Mesothelial cell of epicardium (in vitro differentiated cells): ENCODE results near the gene IDS. TPM values are rescaled to one million over a fixed set of nuclear protein-coding genes. Genes with fewer than 3 reads are reported as not detected.
"Not testable (repeated sequence)": the region's sequence is repeated elsewhere in the genome, so short reads cannot be mapped to it uniquely, and the experiment has no call there.

ENCODE experiments used
- DNase-seq, 2 experiments: peaks; one replicate each; pipeline ENCODE4 v3.0.0; 2021; ENCODE audit warnings: low spot score in 2 of 2; ENCODE audit not compliant: unreplicated experiment in 2 of 2
- H3K27ac Mint-ChIP-seq: 2 replicates; pipeline ENCODE4 v1.8.0; 2021; ENCODE audit warnings: mixed read lengths
- H3K27me3 Mint-ChIP-seq: 2 replicates; pipeline ENCODE4 v1.8.0; 2021; ENCODE audit warnings: low read depth, mixed read lengths
- H3K36me3 Mint-ChIP-seq: 2 replicates; pipeline ENCODE4 v1.8.0; 2021; ENCODE audit warnings: mixed read lengths
- H3K4me1 Mint-ChIP-seq: 2 replicates; pipeline ENCODE4 v1.8.0; 2021; ENCODE audit warnings: mixed read lengths
- H3K4me3 Mint-ChIP-seq: 2 replicates; pipeline ENCODE4 v1.8.0; 2021; ENCODE audit warnings: mild to moderate bottlenecking, moderate library complexity, mixed read lengths
- H3K9me3 Mint-ChIP-seq: 2 replicates; pipeline ENCODE4 v1.8.0; 2021; ENCODE audit warnings: mixed read lengths
- CTCF ChIP-seq: fragments of 200-600 bp; sonication (generic); IDR thresholded peaks from one replicate; pipeline ENCODE4 v1.5.0; 2021; ENCODE audit warnings: antibody characterized with exemption; ENCODE audit not compliant: unreplicated experiment
- total RNA-seq: library from RNA; stranded (reverse); gene quantifications from 3 replicates; pipeline ENCODE4 v1.2.1, GENCODE V29; 2021

The IDS gene
- total RNA-seq, 1 donor from 2014 or later, result 43.3 TPM

DNA sequence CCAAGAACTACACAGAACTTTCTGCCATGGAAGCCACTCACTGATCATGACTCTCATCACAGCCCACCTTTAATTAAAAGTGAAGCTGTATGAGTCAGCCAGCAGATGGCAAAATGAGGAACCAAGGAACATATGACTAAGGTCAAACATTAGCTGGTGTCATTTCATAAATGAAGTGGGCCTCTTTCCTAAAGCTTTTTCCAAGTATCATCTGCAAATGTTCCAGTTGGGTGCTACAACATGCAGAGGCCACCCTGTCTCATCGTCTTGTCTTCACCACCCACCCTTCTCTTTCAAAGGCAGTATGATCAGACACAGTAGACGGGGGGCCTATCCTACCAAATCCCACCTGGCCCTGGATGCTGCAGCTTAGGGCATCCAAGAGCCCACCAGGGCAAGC is 26.5 kb upstream of the IDS start:
- Mint-ChIP-seq H3K4me3 (no peak overlapping the region), H3K27me3 (no peaks in the 10 kb centered on the region), H3K36me3 (peaks cover 11% of the 10 kb centered on the region), H3K27ac (no peak overlapping the region), H3K4me1 (no peaks in the 10 kb centered on the region), H3K9me3 (peaks cover 7% of the 10 kb centered on the region)
- TF ChIP-seq CTCF, result no peak
- no peak for DNase-seq

GRCh38 chrX:149528381-149528780 is 23.3 kb upstream of the IDS start:
- peaks cover 4% of the 10 kb centered on the region for H3K9me3 Mint-ChIP-seq
- TF ChIP-seq CTCF, result no peak
- no peak overlapping the region for H3K27ac Mint-ChIP-seq
- no peak overlapping the region for H3K4me3 Mint-ChIP-seq
- DNase-seq, result no peak
- no peaks in the 10 kb centered on the region for H3K27me3 Mint-ChIP-seq
- H3K36me3 Mint-ChIP-seq, result peaks cover 8% of the 10 kb centered on the region
- H3K4me1 Mint-ChIP-seq, result no peaks in the 10 kb centered on the region

DNA sequence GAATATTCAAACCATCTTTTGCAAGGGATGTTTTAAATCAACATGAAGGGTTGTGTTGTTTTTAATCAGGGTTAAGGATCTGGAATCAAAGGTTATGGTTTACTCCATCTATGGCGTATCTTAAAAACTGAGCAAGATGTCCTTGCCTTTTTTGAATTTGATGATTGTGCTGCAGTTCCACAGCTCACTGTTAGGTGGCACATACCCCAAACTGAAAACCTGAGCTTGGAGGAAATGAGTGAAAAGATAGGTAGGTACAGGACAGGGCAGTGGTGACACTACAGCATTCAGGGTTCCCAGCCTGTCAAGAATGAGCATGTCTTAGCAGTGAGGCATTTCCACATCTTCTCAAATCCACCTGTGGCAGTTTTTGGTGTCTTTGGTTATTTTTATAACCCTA is 22.6 kb upstream of the IDS start:
- Mint-ChIP-seq H3K4me3 (no peak overlapping the region), H3K27ac (peak overlapping the region; percentile 51), H3K9me3 (peaks cover 4% of the 10 kb centered on the region), H3K4me1 (no peaks in the 10 kb centered on the region), H3K36me3 (peaks cover 8% of the 10 kb centered on the region), H3K27me3 (no peaks in the 10 kb centered on the region)
- no peak for DNase-seq
- peak; percentile 45 for TF ChIP-seq CTCF

DNA sequence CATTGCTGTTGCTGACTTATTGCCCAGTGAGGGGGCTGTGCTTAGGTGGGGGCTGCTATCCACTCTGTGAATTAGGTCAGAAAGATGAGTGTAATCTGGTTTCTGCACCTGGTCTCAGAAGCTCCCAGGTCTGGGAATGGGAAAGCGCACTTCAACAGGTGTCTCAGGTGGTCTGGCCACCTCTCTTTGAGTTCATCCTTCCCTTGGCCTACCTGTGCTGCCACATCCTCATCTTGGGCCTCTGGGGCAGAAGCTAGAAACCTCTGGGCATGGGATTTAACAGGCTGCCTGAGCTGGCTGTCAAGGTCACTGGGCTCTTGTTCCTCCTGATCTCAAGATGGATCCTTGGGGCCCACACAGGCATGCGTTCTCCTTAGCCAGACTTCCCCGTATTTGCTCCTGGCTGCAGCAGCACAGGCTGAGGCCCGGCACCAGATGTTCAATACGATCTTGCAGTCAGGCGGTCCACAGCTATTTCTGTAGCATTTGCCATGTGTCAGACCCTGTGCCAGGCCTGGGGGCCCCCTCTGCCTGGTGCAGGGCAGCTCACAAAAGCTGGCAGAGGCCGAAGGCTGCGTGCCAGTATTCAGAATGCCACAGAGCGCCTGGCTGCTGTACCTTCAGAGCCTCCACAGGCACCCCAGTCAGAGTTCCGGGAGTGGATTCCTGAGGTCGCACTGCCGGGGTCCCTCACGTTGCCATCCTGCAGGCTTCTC is 21.4 kb upstream of the IDS start:
- H3K4me1 Mint-ChIP-seq, H3K36me3 Mint-ChIP-seq, H3K4me3 Mint-ChIP-seq: not testable (repeated sequence)

GRCh38 chrX:149525903-149526302 is 20.8 kb upstream of the IDS start:
- not testable (repeated sequence) for H3K27me3 Mint-ChIP-seq, H3K27ac Mint-ChIP-seq, DNase-seq, H3K36me3 Mint-ChIP-seq, H3K4me1 Mint-ChIP-seq, H3K4me3 Mint-ChIP-seq
- peaks cover 10% of the 10 kb centered on the region for H3K9me3 Mint-ChIP-seq

More for the DNA sequence above, 21.4 kb upstream of the IDS start:
- not testable (repeated sequence) for H3K27ac Mint-ChIP-seq, H3K27me3 Mint-ChIP-seq, DNase-seq
- peaks cover 10% of the 10 kb centered on the region for H3K9me3 Mint-ChIP-seq

GRCh38 chrX:149525389-149525788 is 20.3 kb upstream of the IDS start:
- Mint-ChIP-seq H3K27ac (peak overlapping the region; percentile 34), H3K9me3 (peaks cover 11% of the 10 kb centered on the region)
- DNase-seq, H3K4me3 Mint-ChIP-seq, H3K36me3 Mint-ChIP-seq, H3K27me3 Mint-ChIP-seq, H3K4me1 Mint-ChIP-seq: not testable (repeated sequence)

- peaks cover 2% of the 10 kb centered on the region for H3K27me3 Mint-ChIP-seq
- no peak overlapping the region for H3K27ac Mint-ChIP-seq
- peaks cover 25% of the 10 kb centered on the region for H3K9me3 Mint-ChIP-seq
- H3K36me3 Mint-ChIP-seq, result peaks cover 1% of the 10 kb centered on the region
- H3K4me3 Mint-ChIP-seq, result no peak overlapping the region
- DNase-seq, result no peak
- no peak for TF ChIP-seq CTCF
- peaks cover 7% of the 10 kb centered on the region for H3K4me1 Mint-ChIP-seq
These were observed 17.8 kb upstream of the IDS start for GRCh38 chrX:149522916-149523315.
